ENCODE results near the gene ZNFX1.
A peak's percentile ranks its signal among the peaks of the same experiment; 100 is the strongest.

Gene ZNFX1

GRCh38 chr20:49248301-49248700, 29.6 kb downstream of the ZNFX1 start:
- no peaks in the 10 kb centered on the region for H3K79me2 ChIP-seq (ENCODE audit: insufficient read depth, low read depth)
- H3K4me2 ChIP-seq = no peak overlapping the region
- no peak overlapping the region for H3K27ac ChIP-seq
- peaks cover 5% of the 10 kb centered on the region; the same call in 1 of the 2 replicates for H3K36me3 ChIP-seq (ENCODE audit: insufficient read depth)
- H4K20me1 ChIP-seq (ENCODE audit: insufficient read depth) = no peaks in the 10 kb centered on the region
- H3K27me3 ChIP-seq (ENCODE audit: insufficient read depth, low read depth) = no peaks in the 10 kb centered on the region
- no peak overlapping the region for H3K4me3 ChIP-seq (IDR thresholded peaks at IDR 0.05; ENCODE audit: insufficient read depth, low read depth, low read length)
- no peak overlapping the region for H3K9ac ChIP-seq
- H3K4me1 ChIP-seq (ENCODE audit: low read depth, poor library complexity, severe bottlenecking) = no peaks in the 10 kb centered on the region
- H2AFZ ChIP-seq (ENCODE audit: low read depth) = no peak overlapping the region
- no peak for TF ChIP-seq CTCF (conservative IDR thresholded peaks at IDR 0.05; ENCODE audit: low read depth, low read length)

DNA sequence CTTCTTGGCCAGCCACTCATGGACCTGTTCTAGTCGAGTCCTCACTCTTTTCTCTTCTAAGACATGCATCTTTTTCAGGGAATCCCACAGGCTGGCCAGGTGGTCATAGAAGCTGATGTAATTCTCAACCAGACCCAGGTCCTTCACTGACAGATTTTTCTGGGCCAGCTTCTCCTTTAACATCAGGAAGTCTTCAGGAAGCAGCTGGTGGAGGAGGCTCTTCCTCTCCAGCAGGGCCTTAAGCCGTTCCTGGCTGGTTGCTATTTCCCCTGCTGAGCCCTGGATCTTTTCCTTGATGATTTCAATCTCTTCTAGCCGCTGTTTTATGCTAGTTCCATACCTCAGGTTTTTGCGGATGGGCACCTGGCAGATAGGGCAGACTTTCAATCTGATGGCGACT, 30.1 kb downstream of the ZNFX1 start:
- no peaks in the 10 kb centered on the region for H4K20me1 ChIP-seq (ENCODE audit: insufficient read depth)
- no peaks in the 10 kb centered on the region for H3K79me2 ChIP-seq (ENCODE audit: insufficient read depth, low read depth)
- no peak for TF ChIP-seq CTCF (conservative IDR thresholded peaks at IDR 0.05; ENCODE audit: low read depth, low read length)
- peaks cover 5% of the 10 kb centered on the region; the same call in 1 of the 2 replicates for H3K36me3 ChIP-seq (ENCODE audit: insufficient read depth)
- no peak overlapping the region for H3K4me2 ChIP-seq
- no peak overlapping the region for H3K4me3 ChIP-seq (IDR thresholded peaks at IDR 0.05; ENCODE audit: insufficient read depth, low read depth, low read length)
- H3K27ac ChIP-seq = no peak overlapping the region
- H2AFZ ChIP-seq (ENCODE audit: low read depth) = no peak overlapping the region
- no peaks in the 10 kb centered on the region for H3K4me1 ChIP-seq (ENCODE audit: low read depth, poor library complexity, severe bottlenecking)
- no peak overlapping the region for H3K9ac ChIP-seq
- H3K27me3 ChIP-seq (ENCODE audit: insufficient read depth, low read depth) = no peaks in the 10 kb centered on the region

DNA sequence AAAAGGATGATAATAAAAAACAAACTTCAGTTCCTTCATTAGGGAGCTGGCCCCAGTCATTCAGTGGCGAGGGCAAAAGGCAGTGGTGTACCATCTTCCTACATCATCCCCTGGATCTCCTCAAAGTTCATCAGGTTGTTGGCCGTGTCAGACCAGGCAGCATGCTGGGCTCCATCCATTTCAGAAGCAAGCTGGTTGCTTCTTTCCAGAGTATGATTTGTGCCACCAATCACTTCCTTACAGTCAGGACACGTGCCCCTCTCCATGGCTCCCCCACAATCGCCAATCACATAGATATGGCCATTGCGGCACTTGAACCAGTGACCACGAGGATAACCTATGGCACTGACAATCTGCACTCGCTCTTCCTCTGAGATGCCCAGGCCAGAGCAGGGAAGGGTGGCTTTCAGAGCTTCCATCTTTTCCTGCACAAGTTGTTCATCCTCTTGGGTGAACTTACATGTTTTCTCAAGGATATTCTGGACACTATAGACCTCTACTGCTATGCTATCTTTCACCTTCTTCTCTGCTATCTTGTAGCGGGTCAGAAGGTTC, 30.6 kb downstream of the ZNFX1 start:
- Histone ChIP-seq H3K4me3 (IDR thresholded peaks at IDR 0.05; ENCODE audit: insufficient read depth, low read depth, low read length) (no peak overlapping the region), H3K9ac (no peak overlapping the region), H3K4me1 (ENCODE audit: low read depth, poor library complexity, severe bottlenecking) (no peaks in the 10 kb centered on the region), H3K79me2 (ENCODE audit: insufficient read depth, low read depth) (no peaks in the 10 kb centered on the region), H4K20me1 (ENCODE audit: insufficient read depth) (no peaks in the 10 kb centered on the region), H3K36me3 (ENCODE audit: insufficient read depth) (peaks cover 5% of the 10 kb centered on the region; the same call in 1 of the 2 replicates), H3K27ac (no peak overlapping the region), H2AFZ (ENCODE audit: low read depth) (no peak overlapping the region), H3K27me3 (ENCODE audit: insufficient read depth, low read depth) (no peaks in the 10 kb centered on the region), H3K4me2 (no peak overlapping the region)
- no peak for TF ChIP-seq CTCF (conservative IDR thresholded peaks at IDR 0.05; ENCODE audit: low read depth, low read length)

DNA sequence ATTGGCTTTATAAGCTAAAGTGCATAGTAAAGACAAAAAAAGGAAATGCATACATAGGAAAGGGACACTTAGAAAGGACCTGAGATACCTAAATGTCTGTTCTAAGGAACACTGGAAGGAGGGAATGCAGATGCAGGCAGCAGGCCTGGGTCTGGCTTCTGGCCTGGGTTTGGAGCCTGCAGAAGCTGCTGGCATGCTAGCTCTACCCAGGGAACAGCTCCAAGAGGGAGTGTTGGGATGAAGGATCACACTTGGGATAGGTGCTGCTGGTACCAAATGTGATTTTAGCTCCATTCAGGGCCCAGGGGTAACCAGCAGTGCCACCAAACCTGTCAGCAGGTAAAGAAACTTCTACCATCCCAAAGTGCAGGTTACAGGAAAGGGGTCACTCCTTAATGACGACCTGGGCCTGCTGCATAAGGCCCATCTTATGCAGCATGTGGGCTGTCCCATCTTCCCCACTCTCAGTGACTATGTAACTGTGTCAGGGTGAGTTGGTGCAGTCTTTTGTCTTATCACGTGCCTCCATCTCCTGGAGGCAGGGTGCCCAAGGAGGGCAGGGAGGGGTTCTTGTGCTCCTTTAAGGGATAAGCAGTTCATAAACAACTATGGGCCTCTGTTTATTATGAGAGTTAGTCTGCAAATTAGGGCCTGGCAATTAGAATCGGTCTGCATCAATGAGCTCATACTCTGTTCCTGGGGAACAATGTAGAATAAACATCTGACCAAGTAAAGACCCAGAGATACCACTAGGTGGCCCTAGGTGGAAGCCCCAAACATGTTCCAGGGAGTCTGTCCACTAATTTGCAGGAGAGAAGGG, 31.7 kb downstream of the ZNFX1 start:
- Histone ChIP-seq H3K4me1 (ENCODE audit: low read depth, poor library complexity, severe bottlenecking) (no peaks in the 10 kb centered on the region), H3K27me3 (ENCODE audit: insufficient read depth, low read depth) (no peaks in the 10 kb centered on the region), H3K9ac (no peak overlapping the region), H3K4me2 (no peak overlapping the region), H3K4me3 (IDR thresholded peaks at IDR 0.05; ENCODE audit: insufficient read depth, low read depth, low read length) (no peak overlapping the region), H4K20me1 (ENCODE audit: insufficient read depth) (no peaks in the 10 kb centered on the region), H3K27ac (peak overlapping the region; percentile 6; the same call in 1 of the 2 replicates), H3K36me3 (ENCODE audit: insufficient read depth) (peaks cover 4% of the 10 kb centered on the region; the same call in 1 of the 2 replicates), H3K79me2 (ENCODE audit: insufficient read depth, low read depth) (no peaks in the 10 kb centered on the region), H2AFZ (ENCODE audit: low read depth) (no peak overlapping the region)
- peak; percentile 79 for TF ChIP-seq CTCF (conservative IDR thresholded peaks at IDR 0.05; ENCODE audit: low read depth, low read length)

Measured in KMS-11 (cell line).